CD4-positive, alpha-beta T cell treated with Interleukin-15 for 1 hour (primary cell): ENCODE results near the gene PGF.
"Not testable (repeated sequence)": the region's sequence is repeated elsewhere in the genome, so short reads cannot be mapped to it uniquely, and the experiment has no call there.

Experiments used
- DNase-seq: peaks from one replicate; pipeline ENCODE4 v3.0.0-alpha.2; 2020

Gene PGF

GRCh38 chr14:74938531-74939495 is 16.6 kb downstream of the PGF start:
- no peak for DNase-seq

- no peak for DNase-seq
Observed at GRCh38 chr14:74937171-74937570, 18.2 kb downstream of the PGF start.

- DNase-seq = no peak
Observed at GRCh38 chr14:74936731-74937130, 18.7 kb downstream of the PGF start.

- DNase-seq = no peak
Observed at GRCh38 chr14:74936151-74936550, 19.2 kb downstream of the PGF start.

GRCh38 chr14:74935360-74935680 is 20.1 kb downstream of the PGF start:
- DNase-seq = no peak

- no peak for DNase-seq
Observed at GRCh38 chr14:74934476-74935359, 20.7 kb downstream of the PGF start.

- DNase-seq = no peak
Observed at GRCh38 chr14:74934041-74934440, 21.4 kb downstream of the PGF start.

- not testable (repeated sequence) for DNase-seq
Observed at GRCh38 chr14:74932936-74933335, 22.5 kb downstream of the PGF start.

GRCh38 chr14:74932401-74932901 is 22.9 kb downstream of the PGF start:
- no peak for DNase-seq

- not testable (repeated sequence) for DNase-seq
Observed at GRCh38 chr14:74931744-74932143, 23.7 kb downstream of the PGF start.

GRCh38 chr14:74929242-74929641 is 26.2 kb downstream of the PGF start:
- DNase-seq = no peak

GRCh38 chr14:74927225-74927624 is 28.2 kb downstream of the PGF start:
- no peak for DNase-seq

GRCh38 chr14:74924061-74924460 is 31.3 kb downstream of the PGF start:
- DNase-seq = no peak

GRCh38 chr14:74922752-74923401 is 32.5 kb downstream of the PGF start, which contains the start of gene RPS6KL1:
Gene RPS6KL1, minus strand, starts transcription at chr14:74923260. Its CDS starts 1,719 bp downstream, at chr14:74921541.
- peak; percentile 75 for DNase-seq

GRCh38 chr14:74921987-74922751 is 33.2 kb downstream of the PGF start:
- no peak for DNase-seq

- DNase-seq = no peak
Observed at GRCh38 chr14:74921053-74921620, 34.3 kb downstream of the PGF start.

- DNase-seq = no peak
Observed at GRCh38 chr14:74920281-74920680, 35.1 kb downstream of the PGF start.

GRCh38 chr14:74919421-74920165 is 35.8 kb downstream of the PGF start:
- no peak for DNase-seq

GRCh38 chr14:74918380-74918779 is 37.0 kb downstream of the PGF start:
- DNase-seq = no peak

GRCh38 chr14:74917646-74918081 is 37.7 kb downstream of the PGF start:
- no peak for DNase-seq

- DNase-seq = no peak
Observed at GRCh38 chr14:74917178-74917543, 38.2 kb downstream of the PGF start.
